Neural cell (in vitro differentiated cells): ENCODE data around the gene RNF144A. TPM values are rescaled to one million over a fixed set of nuclear protein-coding genes. Genes with fewer than 3 reads are reported as not detected.

Experiments used
- H2AFZ ChIP-seq: fragments of 200-600, 300-800 bp; sonication (generic), shearing (Covaris generic); 2 replicates; pipeline ENCODE4 v1.6.0; 2014; ENCODE audit warnings: low read depth, mild to moderate bottlenecking, antibody characterized with exemption, low read length, moderate library complexity
- H3F3A ChIP-seq: fragments of 200-600 bp; shearing (Covaris generic); 2 replicates; pipeline ENCODE4 v1.6.1; 2016; ENCODE audit warnings: mild to moderate bottlenecking, moderate library complexity, mixed read lengths, antibody characterized with exemption, low read length; ENCODE audit not compliant: insufficient read depth, poor library complexity, severe bottlenecking
- H3K27ac ChIP-seq: fragments of 200-600, 300-800 bp; sonication (generic), shearing (Covaris generic); 2 replicates; pipeline ENCODE4 v1.5.1; 2014; ENCODE audit warnings: mild to moderate bottlenecking, low read length, moderate library complexity
- H3K27me3 ChIP-seq: fragments of 300-800, 200-600 bp; sonication (generic), shearing (Covaris generic); 2 replicates; pipeline ENCODE4 v1.6.0; 2014; ENCODE audit warnings: mild to moderate bottlenecking, low read depth, low read length, moderate library complexity; ENCODE audit not compliant: insufficient read depth
- H3K36me3 ChIP-seq: fragments of 300-800, 200-600 bp; sonication (generic), shearing (Covaris generic); 2 replicates; pipeline ENCODE4 v1.5.1; 2014; ENCODE audit warnings: mild to moderate bottlenecking, antibody characterized with exemption, low read length, moderate library complexity; ENCODE audit not compliant: insufficient read depth
- H3K4me2 ChIP-seq: fragments of 300-800, 200-600 bp; sonication (generic), shearing (Covaris generic); 2 replicates; pipeline ENCODE4 v1.6.0; 2014; ENCODE audit warnings: mild to moderate bottlenecking, low read length
- H3K4me3 ChIP-seq: fragments of 300-800, 200-600 bp; sonication (generic), shearing (Covaris generic); 2 replicates; pipeline ENCODE4 v1.5.1; 2014; ENCODE audit warnings: mild to moderate bottlenecking, low read length, moderate library complexity
- H3K79me2 ChIP-seq: fragments of 200-600 bp; shearing (Covaris generic); replicated peaks from 2 replicates; pipeline ENCODE4 v1.6.0; 2014; ENCODE audit warnings: mild to moderate bottlenecking, low read length, moderate library complexity; ENCODE audit not compliant: insufficient read depth
- H3K9ac ChIP-seq: fragments of 300-800, 200-600 bp; sonication (generic), shearing (Covaris generic); 2 replicates; pipeline ENCODE4 v1.6.1; 2016; ENCODE audit warnings: mild to moderate bottlenecking, low read length, mixed read lengths
- H3K9me2 ChIP-seq: fragments of 200-600 bp; shearing (Covaris generic); 2 replicates; pipeline ENCODE4 v1.6.1; 2016; ENCODE audit warnings: mild to moderate bottlenecking, low read length, mixed read lengths; ENCODE audit not compliant: insufficient read depth
- H3K9me3 ChIP-seq: fragments of 200-600, 300-800 bp; sonication (generic), shearing (Covaris generic); 2 replicates; pipeline ENCODE4 v1.6.1; 2016; ENCODE audit warnings: mild to moderate bottlenecking, mixed run types, low read length, moderate library complexity, mixed read lengths
- H4K20me1 ChIP-seq: fragments of 200-600 bp; shearing (Covaris generic); 2 replicates; pipeline ENCODE4 v1.6.1; 2016; ENCODE audit warnings: mild to moderate bottlenecking, mixed run types; ENCODE audit not compliant: insufficient read depth
- EP300 ChIP-seq: fragments of 450-650 bp; conservative IDR thresholded peaks from 2 replicates; pipeline ENCODE4 v1.6.1; 2014; ENCODE audit warnings: antibody characterized with exemption, mild to moderate bottlenecking, moderate library complexity; ENCODE audit not compliant: poor library complexity, severe bottlenecking
- EZH2 ChIP-seq: fragments of 200-600, 300-800 bp; shearing (Covaris generic), sonication (generic); IDR thresholded peaks from 2 replicates; pipeline ENCODE4 v1.6.1; 2014; ENCODE audit warnings: antibody characterized with exemption, low read length, borderline replicate concordance, mild to moderate bottlenecking; ENCODE audit not compliant: insufficient read depth, poor library complexity, severe bottlenecking
- MXI1 ChIP-seq: fragments of 450-650 bp; conservative IDR thresholded peaks from 2 replicates; pipeline ENCODE4 v1.6.1; 2014; ENCODE audit warnings: antibody characterized with exemption, mild to moderate bottlenecking; ENCODE audit not compliant: poor library complexity, severe bottlenecking
- POLR2AphosphoS5 ChIP-seq: IDR thresholded peaks from 2 replicates; pipeline ENCODE4 v1.6.1; 2012
- RAD21 ChIP-seq: fragments of 450-650 bp; conservative IDR thresholded peaks from 2 replicates; pipeline ENCODE4 v1.6.1; 2014; ENCODE audit warnings: antibody characterized with exemption, mild to moderate bottlenecking, moderate library complexity
- SMC3 ChIP-seq: fragments of 450-650 bp; conservative IDR thresholded peaks from 2 replicates; pipeline ENCODE4 v1.6.1; 2014; ENCODE audit warnings: antibody characterized with exemption, mild to moderate bottlenecking, moderate library complexity; ENCODE audit not compliant: poor library complexity
- TAF1 ChIP-seq: IDR thresholded peaks from 2 replicates; pipeline ENCODE4 v1.6.1; 2012; ENCODE audit warnings: low read depth
- polyA plus RNA-seq: library from polyadenylated mRNA; depleted of rRNA; stranded (reverse); fragments of >200 nt; gene quantifications from 2 replicates; pipeline ENCODE4 v1.2.3, GENCODE V29; 2014
- TF ChIP-seq, protein P1 (sequence below): fragments of 450-650 bp; IDR thresholded peaks from 2 replicates; pipeline ENCODE4 v1.5.1; 2014; ENCODE audit warnings: antibody characterized with exemption, mild to moderate bottlenecking, moderate library complexity; ENCODE audit not compliant: poor library complexity, severe bottlenecking
- TF ChIP-seq, protein P2 (sequence below): IDR thresholded peaks from 2 replicates; pipeline ENCODE4 v1.6.1; 2012; ENCODE audit warnings: borderline replicate concordance

RNF144A gene
- polyA plus RNA-seq, 1 donor from 2014 or later, result 26.9 TPM

DNA sequence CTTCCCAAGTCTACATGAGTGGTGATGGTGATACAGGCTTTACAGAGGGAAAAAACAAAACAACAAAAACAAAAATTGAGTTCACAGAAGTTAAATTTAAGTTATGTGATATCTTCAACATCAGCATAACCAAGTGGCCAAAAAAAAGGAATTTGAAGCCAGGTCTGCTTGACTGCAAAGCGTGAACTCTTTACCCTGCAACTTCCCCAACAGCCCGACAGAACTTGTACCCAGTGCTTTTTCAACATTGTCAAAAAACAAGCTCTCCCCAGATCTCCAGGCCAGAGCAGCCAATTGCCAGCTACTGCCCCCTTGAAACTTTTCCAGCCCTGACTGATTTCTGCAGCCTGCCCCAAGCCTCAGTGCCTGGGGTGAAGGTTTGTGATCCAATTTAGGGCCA is 76.7 kb downstream of the RNF144A start:
- Histone ChIP-seq H3F3A (no peaks in the 10 kb centered on the region), H3K9me2 (no peaks in the 10 kb centered on the region), H3K27ac (no peak overlapping the region)

DNA sequence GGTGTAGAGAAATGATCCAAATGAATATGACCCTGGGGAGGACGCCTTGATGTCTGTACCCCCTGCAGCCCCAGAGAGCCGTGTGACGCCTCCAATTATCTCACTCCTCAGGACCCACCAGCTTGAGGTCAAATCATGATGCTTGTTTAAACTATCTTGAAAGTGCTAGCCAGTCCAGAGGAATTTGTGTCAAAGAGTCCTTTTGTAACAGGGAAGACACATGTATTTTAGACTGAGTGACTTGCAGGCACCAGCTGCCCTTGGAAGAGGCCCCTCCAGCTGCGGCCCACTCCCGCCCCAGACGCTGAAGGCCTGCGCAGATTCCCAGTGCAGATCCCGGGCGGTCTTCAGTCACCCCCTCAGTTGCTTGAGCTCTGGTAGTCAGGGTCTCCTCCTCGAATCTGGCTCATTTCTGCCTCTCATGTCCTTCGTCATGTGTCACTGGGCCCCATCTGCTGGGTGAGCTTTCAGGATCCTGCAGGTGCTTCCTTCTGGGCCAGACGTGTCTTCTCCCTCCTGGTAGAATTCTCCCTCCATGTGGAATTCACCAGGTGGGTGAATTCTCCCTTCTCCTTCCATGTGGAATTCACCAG is 77.4 kb downstream of the RNF144A start:
- H3K4me2 ChIP-seq, result no peak overlapping the region
- no peak overlapping the region for H3K27ac ChIP-seq
- H3K9ac ChIP-seq, result no peak overlapping the region
- no peaks in the 10 kb centered on the region for H3K9me2 ChIP-seq
- TF ChIP-seq, protein P1, sequence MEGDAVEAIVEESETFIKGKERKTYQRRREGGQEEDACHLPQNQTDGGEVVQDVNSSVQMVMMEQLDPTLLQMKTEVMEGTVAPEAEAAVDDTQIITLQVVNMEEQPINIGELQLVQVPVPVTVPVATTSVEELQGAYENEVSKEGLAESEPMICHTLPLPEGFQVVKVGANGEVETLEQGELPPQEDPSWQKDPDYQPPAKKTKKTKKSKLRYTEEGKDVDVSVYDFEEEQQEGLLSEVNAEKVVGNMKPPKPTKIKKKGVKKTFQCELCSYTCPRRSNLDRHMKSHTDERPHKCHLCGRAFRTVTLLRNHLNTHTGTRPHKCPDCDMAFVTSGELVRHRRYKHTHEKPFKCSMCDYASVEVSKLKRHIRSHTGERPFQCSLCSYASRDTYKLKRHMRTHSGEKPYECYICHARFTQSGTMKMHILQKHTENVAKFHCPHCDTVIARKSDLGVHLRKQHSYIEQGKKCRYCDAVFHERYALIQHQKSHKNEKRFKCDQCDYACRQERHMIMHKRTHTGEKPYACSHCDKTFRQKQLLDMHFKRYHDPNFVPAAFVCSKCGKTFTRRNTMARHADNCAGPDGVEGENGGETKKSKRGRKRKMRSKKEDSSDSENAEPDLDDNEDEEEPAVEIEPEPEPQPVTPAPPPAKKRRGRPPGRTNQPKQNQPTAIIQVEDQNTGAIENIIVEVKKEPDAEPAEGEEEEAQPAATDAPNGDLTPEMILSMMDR, result no peak
- TF ChIP-seq MXI1 (no peak), EZH2 (no peak), EP300 (no peak), RAD21 (no peak), SMC3 (no peak), POLR2AphosphoS5 (no peak), TAF1 (no peak)
- TF ChIP-seq, protein P2, sequence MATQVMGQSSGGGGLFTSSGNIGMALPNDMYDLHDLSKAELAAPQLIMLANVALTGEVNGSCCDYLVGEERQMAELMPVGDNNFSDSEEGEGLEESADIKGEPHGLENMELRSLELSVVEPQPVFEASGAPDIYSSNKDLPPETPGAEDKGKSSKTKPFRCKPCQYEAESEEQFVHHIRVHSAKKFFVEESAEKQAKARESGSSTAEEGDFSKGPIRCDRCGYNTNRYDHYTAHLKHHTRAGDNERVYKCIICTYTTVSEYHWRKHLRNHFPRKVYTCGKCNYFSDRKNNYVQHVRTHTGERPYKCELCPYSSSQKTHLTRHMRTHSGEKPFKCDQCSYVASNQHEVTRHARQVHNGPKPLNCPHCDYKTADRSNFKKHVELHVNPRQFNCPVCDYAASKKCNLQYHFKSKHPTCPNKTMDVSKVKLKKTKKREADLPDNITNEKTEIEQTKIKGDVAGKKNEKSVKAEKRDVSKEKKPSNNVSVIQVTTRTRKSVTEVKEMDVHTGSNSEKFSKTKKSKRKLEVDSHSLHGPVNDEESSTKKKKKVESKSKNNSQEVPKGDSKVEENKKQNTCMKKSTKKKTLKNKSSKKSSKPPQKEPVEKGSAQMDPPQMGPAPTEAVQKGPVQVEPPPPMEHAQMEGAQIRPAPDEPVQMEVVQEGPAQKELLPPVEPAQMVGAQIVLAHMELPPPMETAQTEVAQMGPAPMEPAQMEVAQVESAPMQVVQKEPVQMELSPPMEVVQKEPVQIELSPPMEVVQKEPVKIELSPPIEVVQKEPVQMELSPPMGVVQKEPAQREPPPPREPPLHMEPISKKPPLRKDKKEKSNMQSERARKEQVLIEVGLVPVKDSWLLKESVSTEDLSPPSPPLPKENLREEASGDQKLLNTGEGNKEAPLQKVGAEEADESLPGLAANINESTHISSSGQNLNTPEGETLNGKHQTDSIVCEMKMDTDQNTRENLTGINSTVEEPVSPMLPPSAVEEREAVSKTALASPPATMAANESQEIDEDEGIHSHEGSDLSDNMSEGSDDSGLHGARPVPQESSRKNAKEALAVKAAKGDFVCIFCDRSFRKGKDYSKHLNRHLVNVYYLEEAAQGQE, result no peak
- H4K20me1 ChIP-seq, result no peaks in the 10 kb centered on the region
- no peaks in the 10 kb centered on the region for H3K27me3 ChIP-seq
- H3F3A ChIP-seq, result no peaks in the 10 kb centered on the region
- H3K4me3 ChIP-seq, result no peak overlapping the region
- no peaks in the 10 kb centered on the region for H3K36me3 ChIP-seq
- no peaks in the 10 kb centered on the region for H3K79me2 ChIP-seq
- no peaks in the 10 kb centered on the region for H3K9me3 ChIP-seq
- H2AFZ ChIP-seq, result no peak overlapping the region

More for the DNA sequence above, 76.7 kb downstream of the RNF144A start:
- no peak overlapping the region for H2AFZ ChIP-seq
- no peak overlapping the region for H3K4me3 ChIP-seq
- no peaks in the 10 kb centered on the region for H3K36me3 ChIP-seq
- H3K79me2 ChIP-seq, result no peaks in the 10 kb centered on the region
- no peaks in the 10 kb centered on the region for H3K27me3 ChIP-seq
- H3K4me2 ChIP-seq, result no peak overlapping the region
- no peaks in the 10 kb centered on the region for H3K9me3 ChIP-seq
- TF ChIP-seq EZH2 (no peak), POLR2AphosphoS5 (no peak)
- TF ChIP-seq, protein P1, result no peak
- TF ChIP-seq, protein P2, result no peak
- no peak overlapping the region for H3K9ac ChIP-seq
- no peaks in the 10 kb centered on the region for H4K20me1 ChIP-seq
